Activated T-cell treated with anti-CD3 and anti-CD28 coated beads, Interleukin-2, amount 50 U/mL, for 72 hours (primary cell): ENCODE data around the gene CTPS1. TPM values are rescaled to one million over a fixed set of nuclear protein-coding genes. Genes with fewer than 3 reads are reported as not detected.

Source experiments
- ATAC-seq, 2 donors: fragments of 150-1000 bp; cut with Tn5 transposase; replicated peaks in 1 of 2; 2 replicates each; pipeline ENCODE4 v1.10.0; 2021; ENCODE audit warnings: moderate library complexity in 2 of 2, mild to moderate bottlenecking in 1 of 2
- DNase-seq, 2 donors: peaks; one replicate each; pipeline ENCODE4 v3.0.0; 2021 to 2022; ENCODE audit warnings: mixed read lengths in 1 of 2
- H3K27ac Mint-ChIP-seq: one replicate; pipeline ENCODE4 v1.8.0; 2022; ENCODE audit warnings: mild to moderate bottlenecking, moderate library complexity, mixed read lengths
- H3K27me3 Mint-ChIP-seq: one replicate; pipeline ENCODE4 v1.8.0; 2022; ENCODE audit warnings: low read depth, mixed read lengths
- H3K36me3 Mint-ChIP-seq, 2 donors: one replicate each; pipeline ENCODE4 v1.8.0; 2022; ENCODE audit warnings: mixed read lengths in 2 of 2, mild to moderate bottlenecking in 1 of 2; ENCODE audit not compliant: insufficient read depth in 2 of 2
- H3K4me1 Mint-ChIP-seq: one replicate; pipeline ENCODE4 v1.8.0; 2022; ENCODE audit warnings: low read depth, mixed read lengths
- H3K4me3 Mint-ChIP-seq, 2 donors: one replicate each; pipeline ENCODE4 v1.8.0; 2022; ENCODE audit warnings: mild to moderate bottlenecking in 2 of 2, mixed read lengths in 2 of 2, moderate library complexity in 2 of 2
- H3K9me3 Mint-ChIP-seq, 2 donors: one replicate each; pipeline ENCODE4 v1.8.0; 2022; ENCODE audit warnings: mixed read lengths in 2 of 2
- total RNA-seq, 2 donors: library from RNA; stranded (reverse); gene quantifications; one replicate each; pipeline ENCODE4 v1.2.3, GENCODE V29; 2022

CTPS1 gene
- total RNA-seq, 2 donors from 2014 or later, result 47.9 to 49.6 TPM

DNA sequence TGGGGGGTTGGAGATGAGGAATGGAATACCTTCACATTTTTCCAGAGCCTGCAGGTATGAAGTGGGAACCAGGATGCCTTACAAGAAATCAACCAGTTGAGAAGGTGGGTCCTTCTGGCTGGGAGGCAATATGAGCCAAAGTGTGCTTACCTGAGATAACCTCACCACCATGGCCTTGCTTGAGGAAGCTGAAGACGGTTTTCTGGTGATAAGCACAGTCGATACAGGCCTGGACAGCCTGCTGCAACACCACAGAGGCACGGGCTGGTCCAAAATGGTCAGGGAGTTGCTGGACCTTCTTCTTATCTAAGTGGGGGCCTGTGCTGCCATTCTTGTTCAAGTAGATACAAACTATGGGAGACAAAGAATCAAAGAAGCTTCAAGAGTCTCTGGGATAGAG lies 69.0 kb downstream of the CTPS1 start:
- Mint-ChIP-seq H3K4me3 (no peak overlapping the region), H3K27ac (no peak overlapping the region), H3K36me3 (peaks cover 2 to 7% of the 10 kb centered on the region in 2 donors), H3K4me1 (no peaks in the 10 kb centered on the region), H3K9me3 (no peaks in the 10 kb centered on the region), H3K27me3 (no peaks in the 10 kb centered on the region)
- ATAC-seq, result no peak
- DNase-seq, result no peak

DNA sequence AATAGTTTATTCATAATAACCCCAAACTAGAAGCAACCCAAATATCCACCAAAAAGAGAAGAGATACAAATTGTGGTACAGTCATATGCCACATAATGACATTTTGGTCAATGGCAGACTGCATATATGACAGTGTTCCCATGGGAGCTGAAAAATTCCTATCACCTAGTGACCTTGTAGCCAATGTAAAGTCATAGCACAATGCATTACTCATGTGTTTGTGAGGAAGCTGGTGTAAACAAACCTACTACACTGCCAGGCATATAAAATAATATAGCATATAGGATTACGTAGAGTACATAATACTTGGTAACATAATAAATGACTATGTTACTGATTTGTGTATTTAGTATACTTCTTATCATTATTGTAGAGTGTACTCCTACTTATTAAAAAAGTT lies 71.5 kb downstream of the CTPS1 start:
- no peaks in the 10 kb centered on the region for H3K9me3 Mint-ChIP-seq
- ATAC-seq, result no peak
- no peaks in the 10 kb centered on the region for H3K4me1 Mint-ChIP-seq
- DNase-seq, result no peak
- H3K27me3 Mint-ChIP-seq, result no peaks in the 10 kb centered on the region
- no peak overlapping the region for H3K27ac Mint-ChIP-seq
- H3K36me3 Mint-ChIP-seq, result peaks cover 2 to 7% of the 10 kb centered on the region in 2 donors
- H3K4me3 Mint-ChIP-seq, result no peak overlapping the region

DNA sequence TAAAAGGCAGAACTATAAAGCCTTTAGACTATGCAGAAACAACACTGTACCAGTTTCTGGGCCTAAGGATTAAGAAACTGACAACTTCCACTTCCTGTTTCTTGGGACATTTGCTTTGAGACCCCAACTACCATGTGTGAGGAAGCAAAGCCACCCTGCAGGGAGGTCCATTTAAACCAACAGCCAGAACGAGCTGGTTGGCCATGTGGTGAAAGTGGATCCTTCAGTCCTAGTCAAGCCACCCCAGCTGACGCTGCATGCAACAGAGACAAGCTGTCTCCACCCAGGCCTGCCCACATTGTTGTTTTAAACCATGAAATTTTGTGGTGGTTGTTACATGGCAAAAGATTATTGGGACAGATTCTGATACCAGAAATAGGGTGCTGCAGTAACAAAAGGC lies 73.8 kb downstream of the CTPS1 start:
- no peaks in the 10 kb centered on the region for H3K27me3 Mint-ChIP-seq
- no peaks in the 10 kb centered on the region for H3K4me1 Mint-ChIP-seq
- DNase-seq (no peak), ATAC-seq (no peak)
- no peak overlapping the region for H3K4me3 Mint-ChIP-seq
- H3K9me3 Mint-ChIP-seq, result no peaks in the 10 kb centered on the region
- H3K36me3 Mint-ChIP-seq, result peaks cover 2 to 4% of the 10 kb centered on the region in 2 donors
- no peak overlapping the region for H3K27ac Mint-ChIP-seq

DNA sequence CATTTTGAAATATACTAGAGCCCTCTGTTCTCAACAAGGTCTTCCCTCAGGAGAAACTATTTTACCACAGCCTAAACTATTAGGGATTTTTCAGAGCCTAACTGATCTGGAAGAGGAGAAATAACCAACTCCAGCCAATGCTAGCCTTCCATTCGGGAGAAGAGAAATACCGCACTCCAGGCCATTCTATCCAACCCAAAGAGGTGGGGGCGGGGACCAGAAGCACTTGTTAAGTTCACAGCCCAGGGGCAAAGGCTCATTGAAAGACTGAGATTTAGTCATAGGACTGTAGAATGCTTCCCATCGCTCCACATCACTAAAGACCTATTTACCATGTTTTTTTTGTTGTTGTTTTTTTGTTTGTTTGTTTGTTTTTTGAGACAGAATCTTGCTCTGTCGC lies 77.4 kb downstream of the CTPS1 start:
- no peak for DNase-seq
- Mint-ChIP-seq H3K4me1 (no peaks in the 10 kb centered on the region), H3K4me3 (no peak overlapping the region), H3K27me3 (no peaks in the 10 kb centered on the region), H3K9me3 (no peaks in the 10 kb centered on the region), H3K27ac (no peak overlapping the region), H3K36me3 (peaks cover 2 to 9% of the 10 kb centered on the region in 2 donors)
- ATAC-seq, result no peak

Other genes with a start within 250 kb of the CTPS1 start
- gene KCNQ4, start 195.9 kb upstream of the CTPS1 start, total RNA-seq, result under 1 TPM; 0.58 to 0.60 TPM
- gene CITED4, start 117.3 kb upstream of the CTPS1 start, total RNA-seq, result 1 to 10 TPM; 1.9 to 2.1 TPM
- gene SLFNL1, start 42.0 kb downstream of the CTPS1 start, total RNA-seq, result under 1 TPM; 0.35 to 0.53 TPM